ENCODE data around the gene TBXT.

DNA sequence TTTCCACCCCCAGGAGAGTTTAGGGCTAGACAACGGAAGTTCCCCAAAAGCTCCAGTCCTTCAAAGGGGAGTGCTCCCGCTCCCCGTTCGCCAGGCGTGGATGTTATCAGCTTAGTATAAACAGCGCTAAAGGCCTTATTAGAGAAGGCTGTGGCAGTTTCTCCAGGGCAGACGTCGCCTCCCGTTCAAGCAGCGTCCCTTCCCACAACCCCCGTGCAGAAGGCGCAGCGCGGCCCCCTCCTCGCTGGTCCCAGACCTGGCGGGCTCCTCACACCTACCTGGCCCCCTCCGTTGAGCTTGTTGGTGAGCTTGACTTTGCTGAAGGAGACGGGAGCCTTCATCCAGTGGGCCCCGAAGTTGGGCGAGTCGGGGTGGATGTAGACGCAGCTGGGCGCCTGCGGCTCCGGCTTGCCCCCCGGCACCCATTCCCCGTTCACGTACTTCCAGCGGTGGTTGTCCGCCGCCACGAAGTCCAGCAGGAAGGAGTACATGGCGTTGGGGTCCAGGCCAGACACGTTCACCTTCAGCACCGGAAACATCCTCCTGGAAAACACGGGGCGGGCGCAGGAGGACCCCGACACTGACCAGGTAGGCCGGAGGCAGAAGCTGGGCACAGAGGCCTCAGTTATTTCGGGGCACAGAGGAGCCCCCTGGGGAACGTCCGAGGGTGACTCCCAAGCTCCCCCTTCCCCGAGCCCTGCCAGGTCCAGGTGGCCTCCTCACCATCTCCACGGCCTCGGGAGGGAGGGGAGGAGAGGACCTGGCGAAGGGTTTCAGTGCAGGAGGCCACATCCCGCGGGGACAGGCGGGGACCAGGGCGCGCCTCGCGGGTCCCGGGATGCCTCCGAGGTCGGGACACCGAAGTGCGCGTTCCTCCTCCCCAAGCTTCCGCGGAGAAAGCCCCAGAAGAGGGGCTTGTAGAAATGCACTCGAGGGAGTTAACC lies 1.1 kb downstream of the TBXT start:
- TF ChIP-seq CTCF (IDR thresholded peaks at IDR 0.05) = no peak
- no peak for TF ChIP-seq POLR2A (IDR thresholded peaks at IDR 0.05)

Measured in adrenal gland (tissue), 5 donors.